ENCODE results near the gene HOXC12.

Gene HOXC12

DNA sequence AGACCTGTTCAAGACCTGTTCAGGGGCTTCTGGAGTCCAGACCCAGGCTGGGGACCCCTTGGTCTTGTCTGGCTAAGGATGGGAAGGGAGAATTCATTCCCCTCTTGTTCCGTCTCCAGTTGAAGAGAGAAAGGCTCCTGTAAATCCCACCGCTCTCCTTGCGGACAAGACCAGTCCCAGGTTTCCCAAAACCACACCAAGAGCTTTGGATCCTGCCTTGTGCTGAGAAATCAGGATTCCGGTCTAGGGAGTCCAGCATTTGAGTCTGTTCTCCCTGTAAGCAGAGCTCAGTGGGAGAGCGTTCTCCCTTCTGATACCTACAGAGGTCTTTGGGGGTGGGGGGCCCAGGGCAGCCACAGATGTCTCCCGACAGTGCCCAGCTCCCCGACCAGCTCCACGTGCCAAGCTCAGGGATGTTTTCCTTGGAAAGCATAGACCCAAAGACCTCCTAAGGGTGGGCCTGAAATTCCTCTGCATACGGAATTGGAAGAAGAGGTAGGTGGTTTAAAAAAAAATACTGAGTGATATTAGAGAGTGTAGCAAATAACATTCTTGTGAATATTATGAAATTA is 14.2 kb upstream of the HOXC12 start:
- DNase-seq (ENCODE audit: low read depth, low spot score): no peak

DNA sequence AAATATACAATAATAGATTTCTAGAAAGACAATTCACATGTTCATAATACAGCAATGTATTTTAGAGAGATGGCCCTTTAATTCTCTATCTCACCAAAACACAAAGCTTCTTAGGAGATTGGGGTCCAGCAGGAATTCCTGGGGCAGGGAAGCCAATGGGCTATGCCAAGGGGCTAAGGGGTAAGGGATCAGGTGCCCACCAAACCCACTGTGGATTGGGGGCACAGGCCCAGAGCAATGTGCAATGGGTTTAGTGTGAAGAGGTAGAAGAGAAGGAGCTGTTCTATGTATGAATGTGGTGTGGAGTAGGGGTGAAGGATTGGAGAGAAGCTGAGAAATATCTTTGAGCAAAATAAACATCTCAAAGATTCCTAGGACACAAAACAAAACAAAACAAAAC is 13.5 kb upstream of the HOXC12 start:
- no peak for DNase-seq (ENCODE audit: low read depth, low spot score)

DNA sequence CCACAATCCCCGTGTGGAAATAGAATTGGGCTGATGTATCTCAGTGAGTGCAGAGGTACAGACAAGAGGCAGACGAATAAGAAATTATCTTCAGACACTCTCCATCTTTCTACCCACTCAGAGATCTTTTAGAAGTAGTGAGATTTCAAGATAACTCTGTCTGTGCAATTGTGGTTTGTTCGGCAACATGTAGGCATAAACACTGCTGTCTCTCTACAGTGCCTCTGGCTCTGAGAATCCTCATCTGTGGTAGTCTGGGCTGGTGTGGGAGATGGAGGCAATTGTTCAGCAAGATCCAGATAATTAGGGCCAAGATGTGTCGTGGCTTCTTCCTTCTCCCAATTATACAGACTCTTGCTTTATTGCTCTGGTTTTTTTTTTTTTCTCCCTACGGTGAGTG is 13.0 kb upstream of the HOXC12 start:
- no peak for DNase-seq (ENCODE audit: low read depth, low spot score)

DNA sequence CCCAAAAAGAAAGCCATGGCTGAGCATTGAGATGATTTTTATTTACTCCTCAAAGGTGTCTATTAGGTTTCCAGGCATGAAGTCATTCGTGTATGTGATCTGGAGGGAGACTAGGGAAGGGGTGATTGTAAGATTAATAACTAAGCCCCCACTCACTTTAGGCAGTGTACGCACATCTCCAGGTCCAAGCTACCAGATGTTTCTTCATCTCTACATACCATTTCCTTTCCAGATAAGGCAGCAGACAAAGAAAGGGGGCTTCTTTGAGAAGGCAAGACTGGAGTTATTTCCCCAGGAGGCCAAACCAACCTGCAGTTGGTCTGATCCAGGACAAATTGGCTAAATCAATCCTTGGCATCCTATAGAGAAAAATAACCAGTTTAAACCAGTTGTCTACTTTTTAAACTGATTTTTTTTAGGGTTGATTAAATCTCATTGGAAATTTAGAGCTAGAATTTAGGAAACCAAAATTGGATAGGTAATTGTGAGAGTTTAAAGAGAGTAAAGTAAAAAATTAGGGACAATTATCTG is 12.2 kb upstream of the HOXC12 start:
- DNase-seq (ENCODE audit: low read depth, low spot score): no peak

DNA sequence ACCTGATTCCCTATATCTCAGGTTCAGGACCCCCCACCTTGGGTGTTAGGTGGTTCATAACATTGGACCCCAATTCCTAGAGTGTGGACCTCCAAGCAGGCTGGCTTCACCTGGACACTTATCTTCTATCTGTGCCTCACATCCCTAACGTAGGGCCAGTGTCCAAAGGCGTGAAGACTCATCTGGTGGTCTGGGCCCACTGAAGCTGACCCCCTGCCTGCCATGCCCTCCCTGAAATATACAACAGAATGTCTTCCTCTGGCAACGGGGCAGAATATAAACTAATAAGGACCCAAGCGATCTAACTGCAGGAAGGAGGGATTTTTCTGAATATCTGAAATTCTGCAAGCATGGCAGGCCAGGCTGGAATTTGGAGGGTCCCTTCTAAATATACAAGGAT is 10.5 kb upstream of the HOXC12 start:
- DNase-seq (ENCODE audit: low read depth, low spot score): no peak

DNA sequence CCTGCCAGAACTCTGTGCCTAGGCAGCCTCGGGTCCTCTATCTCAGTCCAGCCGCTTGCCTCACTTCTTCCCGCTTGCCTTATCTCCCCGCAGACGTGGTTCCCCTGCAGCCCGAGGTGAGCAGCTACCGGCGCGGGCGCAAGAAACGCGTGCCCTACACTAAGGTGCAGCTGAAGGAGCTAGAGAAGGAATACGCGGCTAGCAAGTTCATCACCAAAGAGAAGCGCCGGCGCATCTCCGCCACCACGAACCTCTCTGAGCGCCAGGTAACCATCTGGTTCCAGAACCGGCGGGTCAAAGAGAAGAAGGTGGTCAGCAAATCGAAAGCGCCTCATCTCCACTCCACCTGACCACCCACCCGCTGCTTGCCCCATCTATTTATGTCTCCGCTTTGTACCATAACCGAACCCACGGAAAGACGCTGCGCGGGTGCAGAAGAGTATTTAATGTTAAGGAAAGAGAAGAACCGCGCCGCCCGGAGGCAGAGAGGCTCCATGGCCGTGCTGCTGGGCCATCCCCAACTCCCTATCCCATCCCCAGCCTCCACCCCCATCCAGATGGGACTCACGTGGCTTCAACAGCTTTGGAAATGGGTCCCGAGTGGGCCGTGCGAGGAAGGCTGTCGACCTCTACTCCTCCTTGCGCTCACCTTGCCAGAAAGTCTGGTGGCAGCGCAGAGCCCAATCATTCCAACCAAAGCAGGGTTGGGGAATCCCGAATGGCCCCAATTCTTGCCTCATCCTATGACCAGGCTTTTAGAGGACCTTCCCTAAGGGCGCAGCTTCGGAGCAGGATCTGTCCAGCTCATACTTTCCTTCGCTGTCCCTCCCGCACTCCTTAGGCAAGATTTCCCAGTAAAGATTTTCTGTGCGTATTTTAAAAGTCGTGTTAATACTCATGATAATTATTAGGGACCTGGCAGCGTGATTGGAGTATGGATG is 9.5 kb upstream of the HOXC12 start:
- no peak for DNase-seq (ENCODE audit: low read depth, low spot score)

DNA sequence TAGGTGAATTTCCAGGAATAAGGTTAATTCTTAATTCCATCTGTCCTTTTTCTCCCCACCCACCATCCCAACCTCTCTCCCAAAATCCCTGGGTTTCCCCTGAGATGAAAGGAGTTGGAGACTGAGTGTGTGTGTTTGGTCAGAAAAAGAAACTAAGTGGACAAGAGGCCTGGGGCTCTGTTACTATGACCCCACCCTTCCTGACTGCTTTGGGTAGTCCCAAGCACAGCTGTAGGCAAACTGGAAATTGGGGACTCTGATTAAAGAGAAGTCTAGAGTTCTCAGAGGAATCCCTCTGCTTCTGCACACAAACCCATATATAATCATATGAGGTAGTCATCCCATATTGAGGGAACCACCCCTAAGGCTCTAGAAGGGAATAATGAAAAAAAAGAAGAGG is 7.0 kb upstream of the HOXC12 start:
- no peak for DNase-seq (ENCODE audit: low read depth, low spot score)

DNA sequence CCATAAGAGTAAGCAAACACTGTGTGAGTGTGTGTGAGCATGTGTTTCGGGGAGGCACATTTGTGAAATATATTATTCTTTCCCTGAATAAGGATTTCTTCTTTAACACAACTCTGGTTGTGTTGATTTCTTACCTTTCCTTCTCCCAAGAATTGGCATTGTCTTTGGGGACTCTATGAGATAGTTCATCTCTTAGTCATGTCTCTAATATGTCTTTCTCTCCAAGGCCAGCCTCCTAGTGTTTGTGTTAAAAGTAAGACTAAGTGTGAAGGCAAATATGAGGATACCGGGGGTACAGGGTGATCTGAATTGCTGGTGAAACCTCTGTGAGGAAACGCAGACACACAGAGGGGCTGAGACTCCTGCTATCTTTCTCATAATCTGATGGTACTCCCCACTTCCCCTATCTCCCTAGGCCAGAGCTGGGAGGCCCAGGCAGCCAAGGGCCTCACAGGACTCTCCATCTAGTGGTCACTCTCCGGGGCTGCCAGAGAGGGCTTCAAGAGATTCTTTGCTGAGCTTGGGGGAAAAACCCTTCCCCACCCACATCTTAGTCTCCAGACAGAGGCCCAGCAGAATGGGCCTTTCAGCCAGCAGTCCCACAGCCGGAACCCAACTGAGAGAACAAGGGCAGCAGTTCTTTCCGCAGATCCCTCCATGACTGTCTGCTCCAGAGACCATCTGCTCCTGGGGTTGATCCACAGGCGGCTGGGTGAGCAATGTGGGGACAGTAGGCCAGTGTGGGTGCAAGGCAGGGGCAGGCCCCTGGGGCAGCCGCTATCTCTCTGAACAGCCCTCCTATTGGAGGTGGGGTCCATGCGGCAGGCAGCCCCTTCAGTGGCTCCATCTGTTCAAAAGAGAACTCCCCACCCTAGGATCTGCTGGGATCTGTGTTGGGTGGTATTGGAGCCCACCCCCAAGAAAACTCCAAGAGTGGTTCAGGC is 5.8 kb upstream of the HOXC12 start:
- DNase-seq (ENCODE audit: low read depth, low spot score): no peak

DNA sequence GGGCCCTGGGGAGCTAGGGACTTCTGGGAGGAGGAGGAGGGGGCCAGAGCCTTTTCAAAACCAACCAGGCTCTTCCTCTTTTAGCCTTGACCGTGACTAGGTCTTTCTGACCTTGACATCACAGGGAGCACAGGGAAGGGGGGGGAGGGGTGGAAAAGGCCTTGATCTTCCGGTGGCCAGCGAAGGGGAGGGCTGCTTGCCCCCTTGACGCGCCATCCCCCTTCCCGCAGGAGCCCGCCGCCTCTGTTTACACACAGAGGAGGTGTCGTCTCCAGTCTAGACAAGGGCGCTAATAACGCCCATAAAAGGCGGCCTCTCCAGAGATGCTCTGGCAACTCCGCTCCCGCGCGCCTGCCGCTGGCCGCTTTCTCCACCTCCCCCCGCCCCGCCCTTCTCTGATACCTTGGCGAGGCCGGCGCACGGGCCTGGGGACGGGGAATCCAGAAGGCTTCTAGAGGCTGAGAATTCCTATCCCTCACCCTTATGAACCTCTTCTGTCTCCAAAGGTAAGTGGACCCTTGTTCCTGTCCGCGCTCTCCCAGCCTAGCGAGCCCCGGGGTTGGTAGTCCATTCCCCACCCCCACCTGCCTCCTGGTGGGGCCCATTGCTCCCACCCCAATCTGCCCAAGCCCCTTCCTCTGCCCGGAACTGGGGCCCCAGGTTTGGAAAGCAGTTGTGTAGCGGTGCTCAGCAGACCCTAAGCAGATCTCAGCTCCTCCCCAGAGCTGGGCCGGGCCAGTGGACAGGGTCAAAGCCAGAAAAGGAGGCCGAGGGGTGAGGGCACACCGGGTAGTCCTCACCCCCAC is 4.9 kb upstream of the HOXC12 start:
- no peak for DNase-seq (ENCODE audit: low read depth, low spot score)

DNA sequence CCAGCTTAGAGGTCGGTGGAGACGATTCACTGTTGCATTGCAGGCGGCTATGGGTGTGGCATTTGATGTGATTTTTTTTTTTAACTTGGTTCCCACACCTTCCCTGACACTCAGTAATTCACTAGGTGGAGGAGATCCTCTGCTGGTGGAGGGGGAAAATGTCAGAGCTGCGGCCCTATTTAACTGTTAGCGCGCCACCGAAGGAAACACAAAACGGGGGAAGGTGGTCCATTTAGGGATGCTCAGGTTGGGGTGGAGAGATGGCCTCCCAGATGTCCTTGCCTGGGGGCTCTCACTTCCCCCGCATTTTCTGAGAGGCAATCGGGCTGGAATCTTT is 4.3 kb upstream of the HOXC12 start:
- no peak for DNase-seq (ENCODE audit: low read depth, low spot score)

DNA sequence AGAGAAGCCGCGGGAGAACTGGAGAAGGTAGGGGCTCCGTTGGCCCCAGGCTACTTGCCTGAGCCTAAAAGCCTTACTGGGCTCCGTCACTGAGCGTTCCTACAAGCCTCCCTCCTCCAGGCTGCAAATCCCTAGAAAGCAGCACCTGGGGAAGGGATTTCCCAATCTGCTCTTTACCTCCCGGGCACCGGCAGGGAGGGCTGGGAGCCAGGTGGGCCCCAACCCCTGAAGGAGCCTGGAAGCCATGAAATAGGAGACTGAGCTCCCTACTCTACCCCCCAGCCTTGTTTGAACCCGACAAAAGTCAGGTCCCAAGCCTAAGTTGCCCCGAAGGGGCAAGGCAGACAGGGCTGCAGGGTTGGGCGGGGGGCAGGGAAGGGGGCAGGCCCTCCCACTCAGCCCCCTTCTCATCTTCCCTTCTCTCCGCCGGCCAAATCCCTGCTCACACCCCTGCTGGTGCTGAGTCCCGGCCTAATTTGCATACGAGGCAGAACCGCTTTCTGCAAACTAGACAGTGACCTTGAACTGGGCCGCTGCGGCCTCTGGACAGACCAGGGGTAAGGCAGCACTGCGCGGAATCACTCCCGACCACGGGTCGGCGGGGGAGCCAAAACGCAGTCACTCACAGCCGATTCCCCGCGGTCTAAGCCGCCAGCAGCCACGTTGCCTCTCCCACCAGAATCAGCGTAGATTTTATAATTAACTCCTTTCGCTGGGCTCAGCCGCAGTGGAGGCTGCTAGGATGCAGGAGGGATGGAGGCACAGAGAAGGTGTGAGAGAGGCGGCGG is 3.7 kb upstream of the HOXC12 start:
- DNase-seq (ENCODE audit: low read depth, low spot score): no peak

DNA sequence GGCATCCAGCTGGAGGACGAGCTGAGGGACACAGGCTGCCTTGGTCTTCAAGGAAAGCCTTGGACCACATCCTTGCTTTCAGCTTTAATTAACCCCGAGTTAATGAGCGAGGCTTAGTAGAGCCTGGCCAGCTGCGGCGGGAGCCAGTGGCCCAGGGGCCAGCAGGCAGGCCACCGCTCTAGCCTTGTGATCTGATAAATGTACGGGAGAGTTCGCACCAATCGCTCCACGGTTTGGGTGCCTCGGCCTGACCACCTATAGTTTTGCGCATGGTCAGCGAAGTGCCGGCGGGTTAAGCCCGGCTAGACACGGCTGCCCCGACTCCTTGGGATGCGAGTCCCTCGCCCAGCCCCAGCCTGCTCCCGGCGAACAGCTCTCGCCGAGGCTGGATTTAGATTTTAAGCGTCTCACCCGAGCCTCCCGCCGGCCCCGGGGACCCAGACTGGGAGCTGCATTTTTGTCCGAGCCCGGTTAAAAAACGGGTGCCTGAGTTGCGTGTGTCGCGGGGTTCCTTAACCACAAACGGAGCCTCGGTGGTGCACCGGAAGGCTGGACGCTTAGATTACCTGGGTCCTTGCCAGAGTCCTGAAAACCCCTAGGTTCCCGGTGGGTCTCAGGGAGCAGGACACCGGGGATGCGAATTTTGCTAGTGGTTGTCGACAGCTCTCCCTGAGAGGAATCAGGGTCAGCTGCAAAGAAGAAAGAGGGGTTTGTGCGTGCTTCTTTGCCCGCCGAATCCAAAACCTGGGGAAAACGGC is 2.9 kb upstream of the HOXC12 start:
- DNase-seq (ENCODE audit: low read depth, low spot score): no peak

DNA sequence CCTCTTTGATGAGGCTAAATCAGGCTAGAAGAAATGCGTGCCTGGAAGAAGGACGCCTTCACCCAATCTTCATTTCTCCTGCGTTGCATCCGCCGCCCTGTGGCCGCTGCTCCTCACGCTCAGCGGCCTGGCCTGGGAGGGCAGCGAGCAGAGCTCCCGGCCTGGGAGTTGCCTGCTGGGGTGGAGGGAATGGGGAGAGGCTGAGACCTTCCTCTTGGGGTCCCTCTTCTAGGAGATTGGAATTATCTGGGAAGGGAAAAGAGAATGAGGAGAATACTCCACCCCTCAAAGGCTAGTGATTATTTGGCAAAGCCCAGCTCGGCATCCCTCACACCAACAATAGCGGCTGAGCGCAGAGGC is 2.4 kb upstream of the HOXC12 start:
- DNase-seq (ENCODE audit: low read depth, low spot score): no peak

DNA sequence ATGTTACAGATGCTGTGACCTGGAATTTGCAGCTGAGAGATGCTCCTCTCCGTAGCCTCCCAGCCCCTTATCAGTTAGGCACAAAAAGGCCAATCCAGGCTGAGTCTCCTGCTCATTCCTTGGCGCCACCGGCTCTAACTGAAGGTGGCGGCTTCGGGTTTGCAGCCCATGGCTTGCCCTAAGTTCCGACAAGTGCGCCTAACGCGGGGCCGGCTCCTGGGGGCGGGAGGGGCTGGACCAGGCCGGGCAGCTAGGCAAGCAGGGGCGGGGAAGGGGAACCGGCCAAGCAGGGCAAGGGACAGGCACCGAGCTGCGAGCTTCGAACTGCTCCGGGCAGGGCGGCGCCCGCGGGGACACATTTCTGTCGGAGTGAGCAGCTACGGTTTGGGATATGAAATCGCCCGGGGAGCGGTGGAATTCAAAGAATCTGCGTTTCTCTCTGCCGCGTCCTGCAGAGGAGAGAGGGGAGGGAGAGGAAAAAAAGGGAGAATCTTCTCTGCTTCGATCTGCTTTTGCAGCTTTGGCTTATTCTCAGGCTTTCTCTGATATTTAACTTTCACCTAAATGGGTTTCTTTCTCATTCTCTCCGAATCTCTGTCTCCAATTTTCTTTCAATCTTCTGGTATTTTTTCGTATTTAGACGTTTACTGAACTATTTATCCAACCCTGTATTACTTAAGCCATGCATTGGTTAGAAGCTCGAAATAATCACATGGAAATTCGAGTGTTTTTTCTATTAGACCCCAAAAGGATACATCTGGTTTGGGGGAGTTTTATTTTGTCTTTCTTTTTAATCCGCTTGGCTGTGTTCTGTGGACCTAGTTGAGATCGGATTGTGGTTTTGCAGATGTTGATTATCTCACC is 1.6 kb upstream of the HOXC12 start:
- no peak for DNase-seq (ENCODE audit: low read depth, low spot score)

DNA sequence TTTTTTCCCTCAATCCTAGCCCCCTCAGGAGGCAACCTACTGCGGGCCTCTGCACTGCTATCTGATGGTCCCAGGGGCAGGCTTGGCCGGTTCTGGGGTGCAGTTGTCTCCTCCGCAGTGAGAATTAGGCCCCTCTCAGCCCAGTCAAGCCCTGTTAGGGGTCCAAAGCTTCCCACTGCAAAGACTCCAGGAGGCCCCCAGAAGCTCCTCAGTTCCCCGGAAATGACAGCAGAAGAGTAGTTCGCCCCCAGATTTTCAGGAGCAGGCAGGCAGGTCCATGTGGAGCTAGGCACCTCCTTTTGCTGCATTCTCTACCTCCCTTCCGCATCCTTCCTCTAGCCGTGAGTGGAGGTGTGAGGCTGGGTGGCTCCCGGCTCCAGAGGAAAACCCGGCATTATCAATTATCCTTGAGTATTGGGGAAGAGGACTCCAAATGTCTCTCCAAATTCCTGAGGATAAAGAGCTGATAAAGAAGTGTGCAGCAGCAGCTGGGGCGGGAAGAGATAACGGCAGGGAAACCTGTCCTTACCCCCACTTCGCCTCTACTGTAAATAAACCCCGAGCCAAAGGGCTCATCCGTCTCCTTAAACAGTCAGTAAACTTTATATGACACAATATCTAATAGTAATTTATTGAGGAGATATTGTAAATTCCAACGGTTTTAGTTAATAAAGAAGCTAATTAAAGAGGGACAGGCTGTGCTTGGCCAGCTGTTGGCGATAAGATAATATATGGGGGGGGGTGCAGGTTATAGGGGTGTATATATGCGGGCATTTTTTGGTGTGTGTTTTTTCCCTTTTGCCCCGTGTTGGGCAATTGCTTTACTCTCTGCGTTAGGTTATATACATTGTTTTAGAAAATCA is 641 bp upstream of the HOXC12 start:
- DNase-seq (ENCODE audit: low read depth, low spot score): no peak

DNA sequence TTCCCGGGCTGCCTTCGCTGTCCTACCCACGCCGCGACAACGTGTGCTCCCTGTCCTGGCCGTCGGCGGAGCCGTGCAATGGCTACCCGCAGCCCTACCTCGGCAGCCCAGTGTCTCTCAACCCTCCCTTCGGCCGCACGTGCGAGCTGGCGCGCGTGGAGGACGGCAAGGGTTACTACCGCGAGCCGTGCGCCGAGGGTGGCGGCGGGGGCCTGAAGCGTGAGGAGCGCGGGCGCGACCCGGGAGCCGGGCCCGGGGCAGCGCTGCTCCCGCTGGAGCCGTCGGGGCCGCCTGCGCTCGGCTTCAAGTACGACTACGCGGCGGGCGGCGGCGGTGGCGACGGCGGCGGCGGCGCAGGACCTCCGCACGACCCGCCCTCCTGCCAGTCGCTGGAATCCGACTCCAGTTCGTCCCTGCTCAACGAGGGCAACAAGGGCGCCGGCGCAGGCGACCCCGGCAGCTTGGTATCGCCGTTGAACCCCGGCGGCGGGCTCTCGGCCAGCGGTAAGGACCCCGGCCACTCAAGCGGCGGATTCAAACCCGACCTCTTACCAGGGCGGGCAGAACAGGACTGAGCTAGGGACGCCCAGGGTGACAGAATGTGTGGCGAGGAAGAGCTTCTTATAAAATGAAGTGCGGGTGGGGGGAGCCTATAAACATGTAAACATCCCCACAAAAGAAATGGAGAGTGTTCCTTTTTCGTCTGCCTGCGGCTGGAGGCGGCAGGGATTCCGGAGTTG is 503 bp downstream of the HOXC12 start:
- DNase-seq (ENCODE audit: low read depth, low spot score): no peak

DNA sequence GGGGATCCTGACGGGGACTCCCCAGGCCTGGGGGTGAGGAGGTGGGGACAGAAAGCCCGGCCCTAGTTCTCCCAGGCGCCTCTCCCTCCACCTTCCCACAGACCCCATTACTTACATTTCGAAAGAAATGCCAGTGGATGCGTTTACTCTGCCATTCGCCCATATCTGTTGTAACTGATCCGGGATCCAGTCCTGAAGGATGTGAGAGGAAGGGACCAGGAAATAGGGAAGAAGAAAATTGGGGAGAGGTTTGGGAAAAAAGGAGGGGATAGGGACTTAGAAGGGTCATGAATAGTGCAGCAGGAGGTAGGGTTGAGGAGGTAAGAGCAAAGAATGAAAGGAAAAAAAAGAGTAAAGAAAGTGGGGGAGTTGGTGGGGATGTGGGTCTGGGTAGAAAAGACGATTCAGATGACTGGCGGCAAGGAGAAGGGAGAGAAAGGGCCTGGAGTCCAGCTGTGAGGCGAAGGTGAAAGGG is 1.1 kb downstream of the HOXC12 start:
- DNase-seq (ENCODE audit: low read depth, low spot score): no peak

All from iPS DF 19.7 (cell line).